Spleen (tissue), 11 donors: Measurements from ENCODE around the gene ACOXL. TPM values are rescaled to one million over a fixed set of nuclear protein-coding genes. Genes with fewer than 3 reads are reported as not detected.

Source experiments
- DNase-seq: peaks from one replicate; pipeline ENCODE4 v3.0.0-alpha.2; 2020
- H3K27ac ChIP-seq, 8 donors: fragments of 200-600 bp; sonication (generic) in 7 of 8; 1 replicate in 4 of 8; 2 replicates in 4 of 8; pipeline versions ENCODE4 v1.5.0 to v1.8.0; 2016 to 2021; ENCODE audit warnings: inconsistent platforms in 4 of 8, mild to moderate bottlenecking in 4 of 8, moderate library complexity in 1 of 8
- H3K27me3 ChIP-seq, 7 donors: fragments of 200-600 bp; sonication (generic) in 6 of 7; replicated peaks in 1 of 7; 1 replicate in 4 of 7; 2 replicates in 3 of 7; pipeline versions ENCODE4 v1.5.0 to v1.8.0; 2016 to 2021; ENCODE audit warnings: inconsistent platforms in 3 of 7, mild to moderate bottlenecking in 1 of 7
- H3K36me3 ChIP-seq, 6 donors: fragments of 200-600 bp; sonication (generic) in 5 of 6; 1 replicate in 4 of 6; 2 replicates in 2 of 6; pipeline versions ENCODE4 v1.5.0 to v1.8.0; 2016 to 2021; ENCODE audit warnings: inconsistent platforms in 2 of 6
- H3K4me1 ChIP-seq, 6 donors: fragments of 200-600 bp; sonication (generic) in 5 of 6; 1 replicate in 3 of 6; 2 replicates in 3 of 6; pipeline versions ENCODE4 v1.5.0 to v1.8.0; 2016 to 2021; ENCODE audit warnings: inconsistent platforms in 3 of 6
- H3K4me3 ChIP-seq, 8 donors: fragments of 200-600 bp; sonication (generic) in 7 of 8; 1 replicate in 4 of 8; 2 replicates in 4 of 8; pipeline versions ENCODE4 v1.5.0 to v1.8.0; 2016 to 2021; ENCODE audit warnings: inconsistent platforms in 4 of 8, mild to moderate bottlenecking in 4 of 8, moderate library complexity in 2 of 8
- H3K9me3 ChIP-seq, 8 donors: fragments of 200-600 bp; sonication (generic) in 7 of 8; 1 replicate in 4 of 8; 2 replicates in 4 of 8; pipeline versions ENCODE4 v1.5.0 to v1.8.0; 2016 to 2021; ENCODE audit warnings: inconsistent platforms in 4 of 8
- POLR2A ChIP-seq, 3 donors: fragments of 450-650 bp; IDR thresholded peaks; one replicate each; pipeline ENCODE4 v1.5.1; 2017; ENCODE audit warnings: antibody characterized with exemption in 3 of 3, mild to moderate bottlenecking in 1 of 3
- POLR2AphosphoS5 ChIP-seq, 3 donors: sonication (generic); formaldehyde crosslinking; IDR thresholded peaks; one replicate each; pipeline ENCODE4 v1.5.1; 2017; ENCODE audit warnings: antibody characterized with exemption in 3 of 3
- WGBS, 5 donors: extraction: QIAGEN DNeasy Blood & Tissue Kit in 3 of 5; methylation state at CpG; one replicate each; pipeline versions ENCODE4 v1.1.5 to v1.1.7; 2013 to 2018; 5-methylcytosine and 5-hydroxymethylcytosine counted together
- intact Hi-C: fragments of 100-400 bp; cut with DNase I; formaldehyde crosslinking; loops from one replicate; pipeline ENCODE4 v1.15.0; 2023; ENCODE audit warnings: low total_unique reads
- polyA plus RNA-seq, 3 donors: library from polyadenylated mRNA; stranded (reverse); fragments of 200-250 nt; gene quantifications; one replicate each; pipeline ENCODE4 v1.2.1, GENCODE V29; 2013
- total RNA-seq, 7 donors: library from RNA; depleted of rRNA in 3 of 7; stranded (reverse); fragments of >200 nt in 3 of 7; fragmentation: NEBNext Ultra II Directional in 4 of 7; extraction: Animal tissue kit (Norgen Biotek cat#: 25700) in 4 of 7; gene quantifications; one replicate each; pipeline versions ENCODE4 v1.1.0 to v1.2.1, GENCODE V29; 2016 to 2021
- TF ChIP-seq, protein P1 (sequence below), 11 experiments: fragments of 200-600 bp in 7 of 11; fragments of 450-650 bp in 4 of 11; sonication (generic) in 4 of 11; IDR thresholded peaks in 8 of 11; conservative IDR thresholded peaks in 3 of 11; 1 replicate in 7 of 11; 2 replicates in 4 of 11; pipeline versions ENCODE4 v1.4.0 to v1.8.0; 2016 to 2021; ENCODE audit warnings: antibody characterized with exemption in 11 of 11, inconsistent platforms in 4 of 11, mild to moderate bottlenecking in 1 of 11
- donor health status: healthy with polysubstance abuse.
- donor health status: DM: no; HTN: no; CAD: no; lungs with moderate emphysema.
- donor health status: DM: no; HTN: no; CAD: no.
- donor health status: Bipolar disorder and iron deficiency.
- donor health status: healthy.
- donor health status: DM: no; HTN: no; CAD: no.
- donor health status: DM: yes; HTN: yes; CAD: no.

The ACOXL gene
- total and polyA plus RNA-seq, 10 donors = 0.04 to 1.0 (median 0.66) TPM

DNA sequence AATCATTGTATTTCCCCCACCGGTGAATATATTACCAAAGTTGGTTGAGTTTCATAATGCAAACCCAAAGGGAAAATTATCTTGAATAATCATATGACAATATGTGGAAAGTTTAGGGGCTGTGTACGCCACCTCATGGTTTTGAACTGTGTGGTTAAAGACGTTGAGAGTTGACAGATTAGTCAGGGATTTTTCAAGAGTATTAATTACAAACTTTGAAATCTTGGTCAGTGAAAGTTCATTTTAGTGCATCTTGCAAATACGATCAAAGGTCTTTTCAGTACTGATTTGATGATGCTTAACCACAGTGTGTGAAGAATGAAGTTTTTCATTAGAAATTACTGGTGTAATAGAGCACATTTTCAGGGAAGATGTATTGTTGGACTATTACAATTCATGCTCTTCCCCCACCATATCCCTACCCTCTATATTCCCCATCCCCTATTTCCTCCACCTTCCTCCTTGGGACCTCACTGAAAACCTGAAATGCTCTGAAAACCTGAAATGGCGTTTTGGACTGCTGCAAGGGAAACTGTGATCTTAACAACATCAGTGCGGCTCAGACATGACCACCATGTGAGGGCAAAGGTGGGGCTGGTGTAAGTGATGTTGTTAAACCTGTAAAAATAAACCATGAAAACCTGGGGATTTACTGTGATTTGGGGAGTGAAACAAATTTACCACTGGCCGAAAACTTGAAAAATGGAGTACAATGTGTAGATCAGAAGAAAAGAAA, 383.8 kb downstream of the ACOXL start:
- WGBS, 5 donors = 37 to 61% (median 51%) methylated on average over 7 of the region's 7 CpGs

DNA sequence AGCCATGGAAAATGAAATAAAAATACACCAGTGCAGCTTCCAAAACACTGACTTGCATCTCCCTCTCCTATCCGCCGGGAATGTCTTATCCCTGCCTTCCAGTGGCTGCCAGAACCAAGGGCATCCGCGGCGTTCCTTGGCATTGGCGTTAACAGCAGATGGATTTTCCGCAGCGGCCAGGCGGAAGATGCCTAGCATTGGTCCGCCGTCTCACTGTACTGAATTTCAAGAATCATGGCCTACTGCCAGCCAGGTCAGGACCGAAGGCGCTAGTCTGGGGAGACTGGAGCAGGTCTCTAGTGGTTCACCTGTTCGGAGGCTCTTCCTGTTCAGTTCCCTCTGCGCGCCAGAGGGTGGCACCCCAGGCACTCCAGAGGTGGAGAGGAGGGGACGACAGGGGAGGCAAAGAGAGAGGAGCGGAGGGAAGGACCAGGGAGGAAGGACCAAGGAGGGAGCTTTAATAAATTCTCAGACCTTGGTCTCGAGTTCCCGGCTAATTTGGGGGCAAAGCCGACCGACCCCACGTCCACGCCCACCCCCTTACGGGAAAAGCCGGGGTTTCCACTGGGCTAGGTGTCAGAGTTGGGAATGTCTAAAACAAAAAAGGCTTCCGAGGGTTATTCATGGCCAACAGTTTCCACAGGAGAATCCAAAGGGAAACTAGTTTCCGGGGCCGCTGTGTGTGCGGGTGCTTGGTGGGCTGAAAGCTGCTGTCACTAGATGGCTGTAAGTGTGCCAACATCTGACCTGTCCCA, 384.6 kb downstream of the ACOXL start:
- peak; percentile 92 for DNase-seq
- Histone ChIP-seq H3K9me3 (no peaks in the 10 kb centered on the region), H3K36me3 (no peaks in the 10 kb centered on the region), H3K27ac (no peak overlapping the region), H3K4me3 (peak overlapping the region; percentile 24 to 90 (median 81)), H3K27me3 (peaks cover 7 to 81% (median 56%) of the 10 kb centered on the region in 7 donors), H3K4me1 (peaks cover 35 to 55% (median 47%) of the 10 kb centered on the region in 6 donors)
- TF ChIP-seq POLR2A (IDR thresholded peaks at IDR 0.05) (no peak), POLR2AphosphoS5 (IDR thresholded peaks at IDR 0.05) (peak in 2 of 3 donors; percentile 41 to 51)
- TF ChIP-seq, protein P1, sequence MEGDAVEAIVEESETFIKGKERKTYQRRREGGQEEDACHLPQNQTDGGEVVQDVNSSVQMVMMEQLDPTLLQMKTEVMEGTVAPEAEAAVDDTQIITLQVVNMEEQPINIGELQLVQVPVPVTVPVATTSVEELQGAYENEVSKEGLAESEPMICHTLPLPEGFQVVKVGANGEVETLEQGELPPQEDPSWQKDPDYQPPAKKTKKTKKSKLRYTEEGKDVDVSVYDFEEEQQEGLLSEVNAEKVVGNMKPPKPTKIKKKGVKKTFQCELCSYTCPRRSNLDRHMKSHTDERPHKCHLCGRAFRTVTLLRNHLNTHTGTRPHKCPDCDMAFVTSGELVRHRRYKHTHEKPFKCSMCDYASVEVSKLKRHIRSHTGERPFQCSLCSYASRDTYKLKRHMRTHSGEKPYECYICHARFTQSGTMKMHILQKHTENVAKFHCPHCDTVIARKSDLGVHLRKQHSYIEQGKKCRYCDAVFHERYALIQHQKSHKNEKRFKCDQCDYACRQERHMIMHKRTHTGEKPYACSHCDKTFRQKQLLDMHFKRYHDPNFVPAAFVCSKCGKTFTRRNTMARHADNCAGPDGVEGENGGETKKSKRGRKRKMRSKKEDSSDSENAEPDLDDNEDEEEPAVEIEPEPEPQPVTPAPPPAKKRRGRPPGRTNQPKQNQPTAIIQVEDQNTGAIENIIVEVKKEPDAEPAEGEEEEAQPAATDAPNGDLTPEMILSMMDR (IDR thresholded peaks at IDR 0.05 in 8 of 11, conservative IDR thresholded peaks at IDR 0.05 in 3 of 11) = peak; percentile 56 to 87 (median 77)
- intact Hi-C loops = loop anchor here (10.0 kb wide), 1 partner anchor 578 kb away; no protein-coding TSS in a partner anchor
- 8 to 9% (median 8%) methylated on average over 30 of the region's 30 CpGs for WGBS, 5 donors

More for the DNA sequence above, 383.8 kb downstream of the ACOXL start:
- Histone ChIP-seq H3K4me1 (peaks cover 35 to 46% (median 40%) of the 10 kb centered on the region in 6 donors), H3K36me3 (no peaks in the 10 kb centered on the region), H3K27me3 (peaks cover 7 to 84% (median 56%) of the 10 kb centered on the region in 7 donors), H3K27ac (no peak overlapping the region), H3K4me3 (no peak overlapping the region), H3K9me3 (no peaks in the 10 kb centered on the region)
- no peak for DNase-seq
- TF ChIP-seq, protein P1 (IDR thresholded peaks at IDR 0.05 in 8 of 11, conservative IDR thresholded peaks at IDR 0.05 in 3 of 11) = no peak
- TF ChIP-seq POLR2A (IDR thresholded peaks at IDR 0.05) = no peak
- TF ChIP-seq POLR2AphosphoS5 (IDR thresholded peaks at IDR 0.05) = no peak
- intact Hi-C loops = loop anchor here (10.0 kb wide), 1 partner anchor 579 kb away; no protein-coding TSS in a partner anchor

DNA sequence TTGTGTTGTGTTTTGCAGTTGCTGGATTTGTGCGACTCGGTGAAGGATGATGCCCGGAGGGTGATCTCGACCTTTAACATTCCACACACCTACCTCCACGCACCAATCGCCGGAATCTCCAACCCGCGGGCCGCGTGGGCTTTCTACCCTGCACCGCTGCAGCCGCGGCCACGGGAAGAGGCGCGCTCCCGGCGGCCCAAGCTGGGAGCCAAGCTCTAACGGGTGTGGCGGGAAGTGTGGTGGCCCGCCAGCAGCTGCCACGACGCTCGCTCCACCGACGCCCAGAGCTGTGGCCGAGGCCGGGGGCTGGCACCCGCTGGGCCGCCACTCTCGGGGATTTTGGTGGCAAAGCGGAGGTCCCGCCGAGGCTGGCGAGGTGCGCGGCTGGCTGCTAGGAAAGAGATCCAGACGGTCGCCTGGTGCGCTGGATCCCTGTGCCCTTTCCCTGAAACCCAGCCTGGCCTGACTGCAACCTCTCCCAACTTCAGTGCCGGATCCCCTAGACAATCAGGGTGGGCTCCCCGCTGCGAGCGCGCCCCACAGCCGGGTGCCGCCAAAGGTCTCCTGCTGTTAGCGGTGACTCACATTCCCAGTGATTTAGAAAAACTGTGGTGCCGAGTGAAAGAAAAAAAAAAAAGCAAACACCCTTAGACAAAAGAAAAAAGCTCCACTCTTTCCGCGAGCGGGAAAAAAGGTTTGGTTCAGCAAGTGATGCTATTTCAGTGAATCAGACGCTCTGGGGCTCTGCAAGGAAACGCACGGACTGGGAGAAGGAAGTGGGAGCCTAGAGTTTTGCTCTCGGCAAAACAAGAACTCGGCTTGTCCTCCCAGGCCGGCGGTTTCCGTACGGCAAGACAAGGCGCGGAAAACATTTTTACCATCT, 385.5 kb downstream of the ACOXL start:
- peaks cover 7 to 76% (median 56%) of the 10 kb centered on the region in 7 donors for H3K27me3 ChIP-seq
- H3K36me3 ChIP-seq = no peaks in the 10 kb centered on the region
- WGBS, 5 donors = 2 to 7% (median 3%) methylated on average over 40 to 64 of the region's 64 CpGs
- H3K4me1 ChIP-seq = peaks cover 35 to 58% (median 49%) of the 10 kb centered on the region in 6 donors
- peak overlapping the region in 2 of 8 donors; percentile 91 to 93 for H3K27ac ChIP-seq
- intact Hi-C loops = loop anchor here (10.0 kb wide), 1 partner anchor 577 kb away; no protein-coding TSS in a partner anchor
- TF ChIP-seq POLR2A (IDR thresholded peaks at IDR 0.05) (no peak), POLR2AphosphoS5 (IDR thresholded peaks at IDR 0.05) (peak; percentile 12 to 70 (median 29))
- TF ChIP-seq, protein P1 (IDR thresholded peaks at IDR 0.05 in 8 of 11, conservative IDR thresholded peaks at IDR 0.05 in 3 of 11) = no peak
- DNase-seq = peak; percentile 84
- H3K4me3 ChIP-seq = peak overlapping the region; percentile 24 to 90 (median 81)
- H3K9me3 ChIP-seq = no peaks in the 10 kb centered on the region
